Erythroblast (primary cell): Measurements from ENCODE around the gene DROSHA.
"Not testable (repeated sequence)": the region's sequence is repeated elsewhere in the genome, so short reads cannot be mapped to it uniquely, and the experiment has no call there.

Experiments used
- DNase-seq, 2 experiments: peaks; one replicate each; lab custom pipeline; 2025; lab: John Stamatoyannopoulos, UW
- GATA1 ChIP-seq: IDR thresholded peaks from 2 replicates; pipeline ENCODE4 v1.6.1; 2011; ENCODE audit warnings: low read depth, mild to moderate bottlenecking, control low read depth, low read length, moderate library complexity
- POLR2A ChIP-seq: IDR thresholded peaks from 2 replicates; pipeline ENCODE4 v1.6.1; 2011; ENCODE audit warnings: mild to moderate bottlenecking, low read length

Gene DROSHA

GRCh38 chr5:31410089-31410488 lies 121.8 kb downstream of the DROSHA start:
- no peak for TF ChIP-seq POLR2A
- TF ChIP-seq GATA1, result no peak
- DNase-seq, result no peak

- no peak for TF ChIP-seq GATA1
- TF ChIP-seq POLR2A, result no peak
- DNase-seq, result no peak
Observed at GRCh38 chr5:31408814-31409213, 123.1 kb downstream of the DROSHA start.

GRCh38 chr5:31407921-31408693 lies 123.8 kb downstream of the DROSHA start:
- DNase-seq, result no peak
- TF ChIP-seq GATA1, result no peak
- TF ChIP-seq POLR2A, result no peak

DNA sequence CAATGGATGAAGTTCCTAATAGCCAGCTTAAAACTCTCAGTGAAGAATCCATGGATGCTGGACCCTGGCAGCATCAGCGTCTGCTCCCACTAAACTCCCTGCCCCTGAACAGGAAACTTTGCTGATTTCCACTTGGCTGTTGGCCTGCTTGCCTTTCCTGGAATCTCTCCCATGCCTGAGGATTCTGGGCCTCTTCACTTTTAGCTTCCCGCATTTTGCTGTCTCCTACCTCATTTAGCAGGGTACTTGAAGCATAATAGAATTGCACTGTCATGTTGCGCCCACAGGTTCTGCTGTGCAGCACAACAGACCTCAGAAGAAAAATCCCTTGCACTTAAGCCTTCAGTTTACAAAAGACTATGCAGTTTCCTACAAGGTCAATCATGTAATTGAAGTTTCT lies 127.6 kb downstream of the DROSHA start:
- TF ChIP-seq POLR2A, result no peak
- TF ChIP-seq GATA1, result no peak
- DNase-seq, result no peak

GRCh38 chr5:31401691-31402090 lies 130.2 kb downstream of the DROSHA start:
- DNase-seq, result no peak
- no peak for TF ChIP-seq POLR2A

GRCh38 chr5:31397926-31398557 lies 133.9 kb downstream of the DROSHA start:
- peak in 1 of 2 experiments; percentile 1 for DNase-seq
- TF ChIP-seq POLR2A (no peak), GATA1 (no peak)

- no peak for TF ChIP-seq POLR2A
- TF ChIP-seq GATA1, result no peak
- DNase-seq, result no peak
Observed at GRCh38 chr5:31396611-31397295, 135.1 kb downstream of the DROSHA start.

DNA sequence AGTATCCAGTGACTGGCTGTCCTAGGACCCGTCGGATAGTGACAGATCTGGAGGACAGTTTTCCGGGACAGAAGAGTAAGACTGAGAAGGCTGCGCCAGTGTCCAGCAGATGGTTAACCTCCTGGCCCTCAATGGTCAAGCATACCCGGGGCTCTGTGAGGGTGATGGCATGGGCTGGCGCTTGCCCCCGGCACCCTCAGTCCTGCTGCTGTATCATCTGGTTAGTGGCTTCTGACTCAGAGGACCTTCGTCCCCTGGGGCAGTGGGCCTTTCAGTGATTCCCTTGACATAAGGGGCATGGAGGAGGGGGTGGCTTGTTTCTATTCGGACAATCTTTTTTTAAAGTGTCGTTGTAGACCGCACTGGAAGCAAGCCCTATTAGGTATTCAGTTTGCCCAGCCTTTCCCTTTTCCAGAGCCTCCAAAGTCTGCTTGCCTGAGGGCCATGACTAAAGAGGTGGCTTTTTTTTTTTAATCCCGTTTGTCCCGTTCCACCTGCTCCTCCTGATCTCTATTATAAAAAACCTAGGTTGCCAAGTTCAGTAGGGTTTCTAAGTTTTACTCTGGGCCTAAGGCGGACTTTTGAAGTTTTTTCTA lies 136.3 kb downstream of the DROSHA start:
- DNase-seq, result not testable (repeated sequence)

- no peak for TF ChIP-seq GATA1
- TF ChIP-seq POLR2A, result no peak
- peak in 1 of 2 experiments; percentile 4 for DNase-seq
Observed at GRCh38 chr5:31393126-31393525, 138.8 kb downstream of the DROSHA start.

DNA sequence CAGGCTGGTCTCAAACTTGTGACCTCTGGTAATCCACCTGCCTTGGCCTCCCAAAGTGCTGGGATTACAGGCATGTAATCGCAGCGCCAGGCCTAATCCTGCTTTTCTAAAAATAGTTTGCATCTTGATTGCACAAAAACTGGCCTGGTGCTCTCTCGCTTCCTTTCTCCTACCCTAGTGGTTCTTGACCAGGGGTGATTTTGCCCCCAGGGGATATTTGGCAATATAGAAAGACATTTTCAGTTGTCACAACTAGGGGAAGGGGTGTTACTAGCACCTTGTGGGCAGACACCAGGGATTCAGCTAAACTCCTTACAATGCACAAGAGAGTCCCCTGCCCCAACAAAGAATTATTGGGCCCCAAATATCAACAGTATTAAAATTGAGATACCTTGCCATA lies 139.8 kb downstream of the DROSHA start:
- no peak for DNase-seq
- TF ChIP-seq POLR2A (no peak), GATA1 (no peak)

GRCh38 chr5:31390256-31390655 lies 141.6 kb downstream of the DROSHA start:
- DNase-seq, result no peak
- TF ChIP-seq POLR2A, result no peak
- TF ChIP-seq GATA1, result no peak

GRCh38 chr5:31385774-31386537 lies 145.9 kb downstream of the DROSHA start:
- DNase-seq, result no peak
- TF ChIP-seq POLR2A (no peak), GATA1 (no peak)

GRCh38 chr5:31383734-31384133 lies 148.2 kb downstream of the DROSHA start:
- TF ChIP-seq POLR2A (no peak), GATA1 (no peak)

More at GRCh38 chr5:31383734-31384133, 148.2 kb downstream of the DROSHA start:
- DNase-seq, result no peak
